Stimulated activated naive CD8-positive, alpha-beta T cell treated with anti-CD3 and anti-CD28 coated beads, Interleukin-15, Interleukin-2, amounts not matched to agents 100 ng/mL and 50 ng/mL, for 24 hours (primary cell): ENCODE data around the gene DDX20.
"Not testable (repeated sequence)": the region's sequence is repeated elsewhere in the genome, so short reads cannot be mapped to it uniquely, and the experiment has no call there.

Experiments
- H3K27ac Mint-ChIP-seq: one replicate; pipeline ENCODE4 v1.8.0; 2021; ENCODE audit warnings: mild to moderate bottlenecking, mixed read lengths
- H3K27me3 Mint-ChIP-seq: one replicate; pipeline ENCODE4 v1.8.0; 2021; ENCODE audit warnings: mixed read lengths
- H3K36me3 Mint-ChIP-seq: one replicate; pipeline ENCODE4 v1.8.0; 2021; ENCODE audit warnings: low read depth, mixed read lengths
- H3K4me1 Mint-ChIP-seq: one replicate; pipeline ENCODE4 v1.8.0; 2021; ENCODE audit warnings: low read depth, mixed read lengths
- H3K4me3 Mint-ChIP-seq: one replicate; pipeline ENCODE4 v1.8.0; 2021; ENCODE audit warnings: mild to moderate bottlenecking, mixed read lengths
- H3K9me3 Mint-ChIP-seq: one replicate; pipeline ENCODE4 v1.8.0; 2021; ENCODE audit warnings: mixed read lengths

The DDX20 gene

GRCh38 chr1:111784273-111784901 lies 28.7 kb downstream of the DDX20 start:
- Mint-ChIP-seq H3K36me3 (no peaks in the 10 kb centered on the region), H3K27ac (no peak overlapping the region), H3K4me3 (no peak overlapping the region), H3K4me1 (no peaks in the 10 kb centered on the region), H3K9me3 (no peaks in the 10 kb centered on the region), H3K27me3 (peaks cover 10% of the 10 kb centered on the region)

GRCh38 chr1:111786669-111787207 lies 31.0 kb downstream of the DDX20 start:
- no peaks in the 10 kb centered on the region for H3K9me3 Mint-ChIP-seq
- no peaks in the 10 kb centered on the region for H3K36me3 Mint-ChIP-seq
- no peak overlapping the region for H3K27ac Mint-ChIP-seq
- no peaks in the 10 kb centered on the region for H3K4me1 Mint-ChIP-seq
- no peak overlapping the region for H3K4me3 Mint-ChIP-seq
- H3K27me3 Mint-ChIP-seq: peaks cover 26% of the 10 kb centered on the region

GRCh38 chr1:111789142-111789541 lies 33.4 kb downstream of the DDX20 start:
- Mint-ChIP-seq H3K9me3 (no peaks in the 10 kb centered on the region), H3K27me3 (peaks cover 32% of the 10 kb centered on the region), H3K27ac (no peak overlapping the region), H3K4me1 (no peaks in the 10 kb centered on the region), H3K36me3 (no peaks in the 10 kb centered on the region), H3K4me3 (no peak overlapping the region)

GRCh38 chr1:111789666-111790316 lies 34.1 kb downstream of the DDX20 start:
- Mint-ChIP-seq H3K36me3 (no peaks in the 10 kb centered on the region), H3K27me3 (peaks cover 32% of the 10 kb centered on the region), H3K27ac (no peak overlapping the region), H3K4me3 (no peak overlapping the region), H3K9me3 (no peaks in the 10 kb centered on the region), H3K4me1 (no peaks in the 10 kb centered on the region)

- peaks cover 29% of the 10 kb centered on the region for H3K27me3 Mint-ChIP-seq
- no peaks in the 10 kb centered on the region for H3K9me3 Mint-ChIP-seq
- no peak overlapping the region for H3K27ac Mint-ChIP-seq
- no peak overlapping the region for H3K4me3 Mint-ChIP-seq
- H3K36me3 Mint-ChIP-seq: no peaks in the 10 kb centered on the region
- H3K4me1 Mint-ChIP-seq: no peaks in the 10 kb centered on the region
These were observed 36.1 kb downstream of the DDX20 start for GRCh38 chr1:111791776-111792175.

- H3K27ac Mint-ChIP-seq: no peak overlapping the region
- H3K27me3 Mint-ChIP-seq: peaks cover 29% of the 10 kb centered on the region
- no peaks in the 10 kb centered on the region for H3K4me1 Mint-ChIP-seq
- no peak overlapping the region for H3K4me3 Mint-ChIP-seq
- no peaks in the 10 kb centered on the region for H3K36me3 Mint-ChIP-seq
- H3K9me3 Mint-ChIP-seq: no peaks in the 10 kb centered on the region
These were observed 36.5 kb downstream of the DDX20 start for GRCh38 chr1:111792249-111792648.

- Mint-ChIP-seq H3K4me1 (no peaks in the 10 kb centered on the region), H3K9me3 (no peaks in the 10 kb centered on the region), H3K4me3 (no peak overlapping the region), H3K27me3 (peaks cover 29% of the 10 kb centered on the region), H3K36me3 (no peaks in the 10 kb centered on the region), H3K27ac (no peak overlapping the region)
These were observed 38.2 kb downstream of the DDX20 start for GRCh38 chr1:111793923-111794322.

- no peaks in the 10 kb centered on the region for H3K4me1 Mint-ChIP-seq
- no peak overlapping the region for H3K27ac Mint-ChIP-seq
- peaks cover 22% of the 10 kb centered on the region for H3K27me3 Mint-ChIP-seq
- no peaks in the 10 kb centered on the region for H3K9me3 Mint-ChIP-seq
- no peaks in the 10 kb centered on the region for H3K36me3 Mint-ChIP-seq
- H3K4me3 Mint-ChIP-seq: no peak overlapping the region
These were observed 39.7 kb downstream of the DDX20 start for GRCh38 chr1:111795401-111795800.

GRCh38 chr1:111798580-111798979 lies 42.9 kb downstream of the DDX20 start:
- no peak overlapping the region for H3K4me3 Mint-ChIP-seq
- no peaks in the 10 kb centered on the region for H3K36me3 Mint-ChIP-seq
- H3K9me3 Mint-ChIP-seq: no peaks in the 10 kb centered on the region
- H3K27me3 Mint-ChIP-seq: peaks cover under 1% of the 10 kb centered on the region
- no peaks in the 10 kb centered on the region for H3K4me1 Mint-ChIP-seq
- no peak overlapping the region for H3K27ac Mint-ChIP-seq

GRCh38 chr1:111799722-111800121 lies 44.0 kb downstream of the DDX20 start:
- not testable (repeated sequence) for H3K4me1 Mint-ChIP-seq

GRCh38 chr1:111801071-111801850 lies 45.6 kb downstream of the DDX20 start:
- Mint-ChIP-seq H3K36me3 (no peaks in the 10 kb centered on the region), H3K27me3 (no peaks in the 10 kb centered on the region), H3K4me1 (no peaks in the 10 kb centered on the region), H3K4me3 (no peak overlapping the region), H3K9me3 (no peaks in the 10 kb centered on the region), H3K27ac (no peak overlapping the region)

More at GRCh38 chr1:111799722-111800121, 44.0 kb downstream of the DDX20 start:
- not testable (repeated sequence) for H3K4me3 Mint-ChIP-seq, H3K27me3 Mint-ChIP-seq, H3K27ac Mint-ChIP-seq, H3K9me3 Mint-ChIP-seq, H3K36me3 Mint-ChIP-seq

GRCh38 chr1:111802110-111802509 lies 46.4 kb downstream of the DDX20 start:
- Mint-ChIP-seq H3K4me3 (no peak overlapping the region), H3K27ac (no peak overlapping the region), H3K4me1 (no peaks in the 10 kb centered on the region), H3K36me3 (no peaks in the 10 kb centered on the region), H3K27me3 (no peaks in the 10 kb centered on the region), H3K9me3 (no peaks in the 10 kb centered on the region)

- no peaks in the 10 kb centered on the region for H3K27me3 Mint-ChIP-seq
- H3K4me3 Mint-ChIP-seq: no peak overlapping the region
- no peaks in the 10 kb centered on the region for H3K4me1 Mint-ChIP-seq
- no peaks in the 10 kb centered on the region for H3K9me3 Mint-ChIP-seq
- no peak overlapping the region for H3K27ac Mint-ChIP-seq
- no peaks in the 10 kb centered on the region for H3K36me3 Mint-ChIP-seq
These were observed 47.3 kb downstream of the DDX20 start for GRCh38 chr1:111802984-111803383.

- Mint-ChIP-seq H3K27ac (no peak overlapping the region), H3K9me3 (no peaks in the 10 kb centered on the region)
These were observed 48.2 kb downstream of the DDX20 start for GRCh38 chr1:111803951-111804350.

GRCh38 chr1:111804776-111805175 lies 49.1 kb downstream of the DDX20 start:
- H3K4me3 Mint-ChIP-seq: no peak overlapping the region
- no peak overlapping the region for H3K27ac Mint-ChIP-seq
- no peaks in the 10 kb centered on the region for H3K36me3 Mint-ChIP-seq
- H3K9me3 Mint-ChIP-seq: no peaks in the 10 kb centered on the region
- H3K4me1 Mint-ChIP-seq: no peaks in the 10 kb centered on the region
- H3K27me3 Mint-ChIP-seq: no peaks in the 10 kb centered on the region

More at GRCh38 chr1:111803951-111804350, 48.2 kb downstream of the DDX20 start:
- Mint-ChIP-seq H3K36me3 (no peaks in the 10 kb centered on the region), H3K4me3 (no peak overlapping the region), H3K27me3 (no peaks in the 10 kb centered on the region), H3K4me1 (no peaks in the 10 kb centered on the region)
